ENCODE data around the gene NFATC3.
A peak's percentile ranks its signal among the peaks of the same experiment; 100 is the strongest.

NFATC3 gene

GRCh38 chr16:68252383-68252782 lies 167.2 kb downstream of the NFATC3 start:
- no peak for DNase-seq

- no peak for DNase-seq
These were observed 168.6 kb downstream of the NFATC3 start for GRCh38 chr16:68253721-68254120.

- no peak for DNase-seq
These were observed 170.5 kb downstream of the NFATC3 start for GRCh38 chr16:68255712-68256111.

GRCh38 chr16:68257251-68257905 lies 172.2 kb downstream of the NFATC3 start:
- DNase-seq: peak; percentile 71

- DNase-seq: peak; percentile 54
These were observed 173.0 kb downstream of the NFATC3 start for GRCh38 chr16:68257906-68258800.

- no peak for DNase-seq
These were observed 174.0 kb downstream of the NFATC3 start for GRCh38 chr16:68259007-68259825.

- DNase-seq: no peak
These were observed 178.5 kb downstream of the NFATC3 start for GRCh38 chr16:68263559-68264127.

- peak; percentile 87 for DNase-seq
These were observed 179.2 kb downstream of the NFATC3 start, which contains the start of gene SLC7A6 for GRCh38 chr16:68264128-68265077. SLC7A6 (plus strand) TSS chr16:68264526; CDS start chr16:68274727, 10,201 bp downstream.

- DNase-seq: peak; percentile 73
These were observed 180.1 kb downstream of the NFATC3 start for GRCh38 chr16:68265078-68265920.

GRCh38 chr16:68267612-68268405 lies 182.6 kb downstream of the NFATC3 start:
- DNase-seq: no peak

GRCh38 chr16:68269793-68270192 lies 184.6 kb downstream of the NFATC3 start:
- DNase-seq: no peak

- DNase-seq: no peak
These were observed 185.2 kb downstream of the NFATC3 start for GRCh38 chr16:68270353-68270752.

GRCh38 chr16:68272507-68273209 lies 187.5 kb downstream of the NFATC3 start:
- DNase-seq: no peak

GRCh38 chr16:68273459-68273858 lies 188.3 kb downstream of the NFATC3 start:
- DNase-seq: no peak

GRCh38 chr16:68273896-68274295 lies 188.7 kb downstream of the NFATC3 start:
- no peak for DNase-seq

GRCh38 chr16:68274441-68274840 lies 189.3 kb downstream of the NFATC3 start:
- DNase-seq: no peak

GRCh38 chr16:68275611-68276191 lies 190.5 kb downstream of the NFATC3 start:
- no peak for DNase-seq

GRCh38 chr16:68276223-68276622 lies 191.1 kb downstream of the NFATC3 start:
- no peak for DNase-seq

Data from hematopoietic multipotent progenitor cell treated with erythropoietin and hydrocortisone succinate and interleukin-3 and kit ligand, for 6 days (in vitro differentiated cells).